SK-N-SH (cell line): Measurements from ENCODE around the gene ENOPH1.

Source experiments
- RAD21 ChIP-seq: IDR thresholded peaks from 2 replicates; pipeline ENCODE4 v1.6.1; 2012; ENCODE audit warnings: mild to moderate bottlenecking, low read length
- TF ChIP-seq, protein P1 (sequence below): IDR thresholded peaks from 2 replicates; pipeline ENCODE4 v1.4.0; 2012; ENCODE audit warnings: low read depth
- TF ChIP-seq, protein P2 (sequence below): IDR thresholded peaks from 2 replicates; pipeline ENCODE4; 2012

DNA sequence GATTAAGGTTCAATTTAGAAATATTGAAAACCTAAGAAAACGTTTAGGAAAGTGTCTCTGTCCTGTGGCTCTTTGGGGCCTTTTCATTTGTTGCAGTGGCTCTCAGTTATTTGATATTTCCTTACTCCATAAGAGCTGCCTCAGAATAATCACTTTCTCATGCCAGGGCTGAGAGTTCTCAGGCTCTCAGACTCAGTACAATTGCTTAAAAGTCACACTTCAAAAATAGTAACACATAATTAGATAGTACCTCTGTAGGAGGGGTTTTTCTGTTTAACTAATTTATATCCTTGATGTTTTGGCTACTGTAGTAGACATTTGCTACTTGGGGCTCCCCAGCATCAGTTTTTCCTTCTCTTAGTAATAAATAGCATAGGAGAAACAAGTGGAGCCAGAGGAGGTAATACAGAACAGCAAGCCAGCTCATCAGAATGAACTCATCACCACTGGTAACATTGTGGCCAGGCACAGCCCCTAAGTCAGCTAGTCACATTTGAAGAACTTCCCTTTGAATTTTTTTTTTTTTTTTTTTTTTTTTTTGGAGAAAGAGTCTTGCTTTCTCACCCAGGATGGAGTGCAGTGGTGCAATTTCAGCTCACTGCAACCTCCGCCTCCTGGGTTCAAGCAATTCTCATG lies 48.6 kb upstream of the ENOPH1 start:
- TF ChIP-seq, protein P1, sequence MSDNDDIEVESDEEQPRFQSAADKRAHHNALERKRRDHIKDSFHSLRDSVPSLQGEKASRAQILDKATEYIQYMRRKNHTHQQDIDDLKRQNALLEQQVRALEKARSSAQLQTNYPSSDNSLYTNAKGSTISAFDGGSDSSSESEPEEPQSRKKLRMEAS: no peak
- no peak for TF ChIP-seq RAD21
- TF ChIP-seq, protein P2, sequence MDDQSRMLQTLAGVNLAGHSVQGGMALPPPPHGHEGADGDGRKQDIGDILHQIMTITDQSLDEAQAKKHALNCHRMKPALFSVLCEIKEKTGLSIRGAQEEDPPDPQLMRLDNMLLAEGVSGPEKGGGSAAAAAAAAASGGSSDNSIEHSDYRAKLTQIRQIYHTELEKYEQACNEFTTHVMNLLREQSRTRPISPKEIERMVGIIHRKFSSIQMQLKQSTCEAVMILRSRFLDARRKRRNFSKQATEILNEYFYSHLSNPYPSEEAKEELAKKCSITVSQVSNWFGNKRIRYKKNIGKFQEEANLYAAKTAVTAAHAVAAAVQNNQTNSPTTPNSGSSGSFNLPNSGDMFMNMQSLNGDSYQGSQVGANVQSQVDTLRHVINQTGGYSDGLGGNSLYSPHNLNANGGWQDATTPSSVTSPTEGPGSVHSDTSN: no peak
